HepG2 (cell line): ENCODE measurements around the gene DNAAF8. TPM values are rescaled to one million over a fixed set of nuclear protein-coding genes. Genes with fewer than 3 reads are reported as not detected.

Experiments
- ATAC-seq: fragments of 200-7000 bp; cut with Tn5 transposase; 3 replicates; pipeline ENCODE4 v1.9.1; 2020; ENCODE audit warnings: mild to moderate bottlenecking, moderate library complexity
- BruUV-seq: library from RNA; stranded (reverse); fragments of 400-500 nt; replicated peaks from 2 replicates; lab custom pipeline; 2021; lab: Mats Ljungman, UMichigan
- CTCF ChIA-PET: fragments of 300-600 bp; formaldehyde crosslinking; extraction: SDS; loops from one replicate; lab custom pipeline; 2021; ENCODE audit warnings: low total read pairs, inconsistent platforms, low intra/inter-chr PET ratio; lab: Yijun Ruan, JAX
- POLR2A ChIA-PET: fragments of 350-600 bp; sonication (Branson Sonifier 250); formaldehyde crosslinking; loops from one replicate; lab custom pipeline; 2020; ENCODE audit warnings: antibody characterized with exemption, inconsistent platforms; lab: Yijun Ruan, JAX
- DNase-seq: peaks from one replicate; pipeline ENCODE4 v3.0.0-alpha.2; 2015; ENCODE audit warnings: low spot score
- FAIRE-seq: peaks from 3 replicates; lab custom pipeline; 2011; peaks lifted over from hg19 to GRCh38; lab: Jason Lieb, UNC
- H2AFZ ChIP-seq: one replicate; pipeline ENCODE4 v1.6.1; 2011; ENCODE audit warnings: low read length, inconsistent platforms
- H3K27ac ChIP-seq: fragments of 300-600 bp; 3 replicates; pipeline ENCODE4 v1.8.0; 2011; ENCODE audit warnings: mixed run types, mild to moderate bottlenecking, mixed read lengths, low read length, inconsistent platforms; ENCODE audit not compliant: insufficient read depth; ENCODE audit errors: extremely low read length
- H3K27me3 ChIP-seq, 2 experiments: fragments of 200-600 bp in 1 of 2; 2 replicates in 1 of 2; 3 replicates in 1 of 2; pipeline versions ENCODE4 v1.6.0 to v1.8.0; 2011; ENCODE audit warnings: low read length in 2 of 2, mild to moderate bottlenecking in 2 of 2, moderate library complexity in 2 of 2, inconsistent platforms in 1 of 2; ENCODE audit not compliant: insufficient read depth in 2 of 2, control insufficient read depth in 1 of 2
- H3K36me3 ChIP-seq, 2 experiments: fragments of 200-600 bp in 1 of 2; replicated peaks in 1 of 2; 2 replicates in 1 of 2; 3 replicates in 1 of 2; pipeline versions ENCODE4 v1.5.1 to v1.8.0; 2011; ENCODE audit warnings: low read length in 2 of 2, inconsistent platforms in 1 of 2; ENCODE audit not compliant: insufficient read depth in 2 of 2, control insufficient read depth in 1 of 2
- H3K4me1 ChIP-seq: 2 replicates; pipeline ENCODE4 v1.5.1; 2012; ENCODE audit warnings: low read length, inconsistent platforms; ENCODE audit not compliant: insufficient read depth
- H3K4me2 ChIP-seq: 2 replicates; pipeline ENCODE4 v1.6.0; 2011; ENCODE audit warnings: low read depth, low read length, inconsistent platforms
- H3K4me3 ChIP-seq, 3 experiments: fragments of 200-600 bp in 1 of 3; sonication (generic), shearing (Covaris generic) in 1 of 3; replicated peaks in 1 of 3; 2 replicates each; pipeline ENCODE4 v1.5.1; 2011 to 2016; ENCODE audit warnings: low read length in 3 of 3, inconsistent platforms in 2 of 3, low read depth in 2 of 3, mild to moderate bottlenecking in 2 of 3, control low read depth in 1 of 3, mixed read lengths in 1 of 3; ENCODE audit not compliant: insufficient read depth in 1 of 3
- H3K79me2 ChIP-seq: one replicate; pipeline ENCODE4 v1.6.1; 2011; ENCODE audit warnings: low read length, inconsistent platforms; ENCODE audit not compliant: insufficient read depth
- H3K9ac ChIP-seq: 2 replicates; pipeline ENCODE4 v1.6.0; 2011; ENCODE audit warnings: mild to moderate bottlenecking, low read depth, low read length, inconsistent platforms; ENCODE audit not compliant: insufficient read depth
- H3K9me3 ChIP-seq: 2 replicates; pipeline ENCODE4 v1.5.1; 2012; ENCODE audit warnings: mild to moderate bottlenecking, low read length
- H4K20me1 ChIP-seq: 2 replicates; pipeline ENCODE4 v1.6.0; 2011; ENCODE audit warnings: inconsistent platforms, mild to moderate bottlenecking, low read length, moderate library complexity; ENCODE audit not compliant: insufficient read depth
- AGO2 ChIP-seq: fragments of 200-400 bp; formaldehyde crosslinking; optimal IDR thresholded peaks from 2 replicates; pipeline ENCODE3; 2017; ENCODE audit warnings: mild to moderate bottlenecking, low read depth, low read length, moderate library complexity
- HNRNPK ChIP-seq: fragments of 200-400 bp; formaldehyde crosslinking; IDR thresholded peaks from 2 replicates; pipeline ENCODE4 v1.6.1; 2018; ENCODE audit warnings: low read length, low read depth, moderate library complexity, mild to moderate bottlenecking; ENCODE audit not compliant: poor library complexity, severe bottlenecking
- POGZ ChIP-seq: sonication (generic); formaldehyde crosslinking; IDR thresholded peaks from 2 replicates; pipeline ENCODE4 v1.4.0; 2020; ENCODE audit warnings: mild to moderate bottlenecking, missing genetic modification reagents
- POLR2A ChIP-seq, 2 experiments: IDR thresholded peaks; 2 replicates each; pipeline ENCODE4 v1.6.1; 2011; ENCODE audit warnings: low read depth in 2 of 2, low read length in 2 of 2, mild to moderate bottlenecking in 1 of 2, moderate library complexity in 1 of 2; ENCODE audit not compliant: insufficient read depth in 1 of 2
- RBFOX2 ChIP-seq: fragments of 200-400 bp; formaldehyde crosslinking; IDR thresholded peaks from 2 replicates; pipeline ENCODE4 v1.6.1; 2017; ENCODE audit warnings: low read depth, mild to moderate bottlenecking, low read length
- TEAD2 ChIP-seq: sonication (generic); formaldehyde crosslinking; IDR thresholded peaks from 2 replicates; pipeline ENCODE4 v1.9.0; 2021; ENCODE audit warnings: missing genetic modification reagents
- WGBS: methylation state at CpG from one replicate; pipeline ENCODE4 v1.1.6; 2017; ENCODE audit warnings: low lambda C conversion rate; 5-methylcytosine and 5-hydroxymethylcytosine counted together
- in situ Hi-C: cut with HindIII; loops from 2 replicates; pipeline ENCODE4 v1.10.0; 2017; ENCODE audit warnings: low pct_unique_long_range_greater_than_20kb; ENCODE audit not compliant: extremely low pct_ligation_motif_present
- intact Hi-C: fragments of 100-400 bp; cut with micrococcal nuclease; formaldehyde crosslinking; loops from one replicate; pipeline ENCODE4 v1.10.0; 2022; ENCODE audit not compliant: unreplicated experiment
- polyA plus RNA-seq, 8 experiments: library from polyadenylated mRNA; depleted of rRNA in 3 of 8; stranded (reverse) in 7 of 8; unstranded in 1 of 8; fragments of >200 nt; fragmentation: Illumina TruSeq in 4 of 8; extraction: Trizol in 4 of 8; gene quantifications; 2 replicates each; pipeline versions ENCODE4 v1.2.1 to v1.2.3, GENCODE V29; 2011 to 2016; ENCODE audit warnings: low read depth in 4 of 8, missing spikeins in 1 of 8, mixed read lengths in 1 of 8; ENCODE audit not compliant: insufficient read depth in 1 of 8
- total RNA-seq, 5 experiments: library from RNA; depleted of rRNA; stranded (reverse); fragments of >200 nt; fragmentation: Illumina TruSeq; extraction: Trizol; gene quantifications; 2 replicates each; pipeline ENCODE4 v1.2.3, GENCODE V29; 2016; ENCODE audit warnings: low read depth in 1 of 5

DNAAF8 gene
- total and polyA plus RNA-seq, 2 of the 13 experiments (the other 11 are each of a cell fraction or from before 2014, with no cell fraction given) = 0.44 TPM; not detected in 1

DNA sequence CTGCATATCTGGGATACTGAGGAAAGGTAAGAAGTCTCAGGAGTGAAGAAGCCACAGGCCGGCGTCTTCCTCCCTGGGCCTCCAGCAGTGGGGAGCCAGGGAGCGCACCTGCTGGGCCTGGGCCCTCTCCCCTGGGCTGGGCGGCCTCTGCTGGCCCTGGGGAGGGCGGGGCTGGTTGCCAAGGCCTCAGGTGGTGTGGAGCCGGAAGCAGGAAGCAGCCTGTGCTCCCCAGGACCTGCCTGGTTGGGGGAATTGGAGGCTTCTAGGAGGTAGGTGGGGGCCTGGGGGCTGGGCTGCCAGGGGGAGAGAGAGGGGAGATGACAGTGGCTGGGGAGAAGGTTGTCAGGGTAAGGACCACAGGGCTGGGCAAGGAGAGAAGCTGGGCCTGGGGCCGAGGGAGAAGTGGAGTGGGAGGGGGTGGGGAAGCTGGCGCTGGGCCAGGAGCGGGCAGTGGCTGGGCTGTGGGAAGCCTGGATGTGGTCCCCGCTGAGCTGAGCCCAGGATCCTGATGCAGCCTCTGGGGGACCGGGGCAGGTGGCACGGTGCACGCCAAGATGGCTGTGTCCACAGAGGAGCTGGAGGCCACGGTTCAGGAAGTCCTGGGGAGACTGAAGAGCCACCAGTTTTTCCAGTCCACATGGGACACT lies 61.0 kb downstream of the DNAAF8 start, which contains the start of gene SMIM22:
Gene SMIM22, plus strand, starts transcription at position 189 of the 647 bp plus-strand sequence. Its CDS starts 366 bp downstream, at position 555.
- Histone ChIP-seq H4K20me1 (no peaks in the 10 kb centered on the region), H3K79me2 (no peaks in the 10 kb centered on the region), H2AFZ (no peak within 1 kb of the TSS), H3K36me3 (peaks cover 0 to 8% of the 10 kb centered on the region in 2 experiments; a peak in 2 of 5 replicates), H3K9ac (no peak within 1 kb of the TSS), H3K27me3 (no peaks in the 10 kb centered on the region; a peak in 1 of 5 replicates), H3K4me2 (no peak within 1 kb of the TSS), H3K9me3 (no peaks in the 10 kb centered on the region), H3K4me3 (no peak within 1 kb of the TSS), H3K4me1 (peaks cover 25% of the 10 kb centered on the region), H3K27ac (no peak within 1 kb of the TSS)
- in situ Hi-C loops = no loop called here
- no peak for ATAC-seq
- FAIRE-seq = no peak
- POLR2A ChIA-PET = interaction anchor here (1.4 kb wide), 1 partner anchor 7 kb away, joined by 3 read pairs; the partner anchor contains the start of gene ROGDI
- intact Hi-C loops = no loop called here
- no TSS peak for BruUV-seq
- CTCF ChIA-PET = no interaction called here
- 0 out of 4 replicates have a peak, but pooled peaks of 1 of the 2 experiments have one; percentile 5 for TF ChIP-seq POLR2A (IDR thresholded peaks at IDR 0.05; ENCODE audit: insufficient read depth in 1 of 2, low read depth in 2 of 2, low read length in 2 of 2)
- no peak for TF ChIP-seq TEAD2 (CRISPR knock-in tag)
- peak; percentile 3 for TF ChIP-seq AGO2
- peak; percentile 27 for TF ChIP-seq HNRNPK
- DNase-seq = no peak
- WGBS = 96% methylated on average over 12 of the region's 14 CpGs

DNA sequence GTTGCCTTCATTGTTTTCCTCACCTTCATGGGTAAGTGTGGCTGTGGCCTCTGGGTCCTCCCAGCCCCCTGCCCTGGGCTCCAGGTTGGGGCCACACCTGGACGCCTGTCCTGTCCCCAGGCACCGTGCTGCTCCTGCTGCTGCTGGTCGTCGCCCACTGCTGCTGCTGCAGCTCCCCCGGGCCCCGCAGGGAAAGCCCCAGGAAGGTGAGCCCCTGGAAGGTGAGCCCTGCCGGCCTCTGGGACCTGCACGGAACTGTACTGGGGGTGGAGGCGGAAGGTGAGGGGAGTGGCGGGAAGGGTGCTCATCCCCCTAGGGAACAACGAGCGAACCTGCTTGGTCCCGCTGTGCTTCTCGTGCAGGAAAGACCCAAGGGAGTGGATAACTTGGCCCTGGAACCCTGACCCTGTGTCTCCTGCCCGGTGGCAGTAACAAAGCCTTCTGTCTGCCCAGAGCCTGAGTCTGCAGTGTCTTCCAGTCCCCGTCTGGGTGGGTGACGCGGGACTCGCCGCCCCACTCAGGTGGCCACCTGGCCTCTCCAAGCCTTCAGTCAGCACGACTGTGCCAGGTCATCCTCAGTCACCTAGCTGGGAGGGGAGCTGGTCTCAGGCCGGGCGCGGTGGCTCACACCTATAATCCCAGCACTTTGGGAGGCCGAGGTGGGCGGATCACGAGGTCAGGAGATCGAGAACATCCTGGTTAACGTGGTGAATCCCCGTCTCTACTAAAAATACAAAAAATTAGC lies 61.7 kb downstream of the DNAAF8 start:
- TF ChIP-seq POGZ (CRISPR knock-in tag) = no peak
- 0 out of 2 replicates have a peak, but pooled peaks have one; percentile 36 for TF ChIP-seq RBFOX2
- no peak overlapping the region for H3K4me3 ChIP-seq
- ATAC-seq = no peak
- no peak overlapping the region for H3K9ac ChIP-seq
- WGBS = 97% methylated on average over 21 of the region's 30 CpGs
- ChIA-PET POLR2A (no interaction called here), CTCF (no interaction called here)
- H4K20me1 ChIP-seq = no peaks in the 10 kb centered on the region
- in situ Hi-C loops (no loop called here), intact Hi-C loops (no loop called here)
- FAIRE-seq = no peak
- no peak overlapping the region for H3K4me2 ChIP-seq
- no peak overlapping the region for H3K27ac ChIP-seq
- BruUV-seq = no TSS peak
- no peak for DNase-seq
- H3K4me1 ChIP-seq = peaks cover 26% of the 10 kb centered on the region
- H3K79me2 ChIP-seq = no peaks in the 10 kb centered on the region
- H3K36me3 ChIP-seq = peaks cover 0 to 8% of the 10 kb centered on the region in 2 experiments; a peak in 2 of 5 replicates
- H3K27me3 ChIP-seq = no peaks in the 10 kb centered on the region; a peak in 1 of 5 replicates
- no peak overlapping the region for H2AFZ ChIP-seq
- H3K9me3 ChIP-seq = no peaks in the 10 kb centered on the region
